HG02798 (cell line): ENCODE results near the gene BRICD5.

Experiments
- ATAC-seq: cut with Tn5 transposase; IDR thresholded peaks from one replicate; pipeline ENCODE4 v1.9.1; 2021; ENCODE audit warnings: mild to moderate bottlenecking; ENCODE audit not compliant: unreplicated experiment, poor library complexity

BRICD5 gene

DNA sequence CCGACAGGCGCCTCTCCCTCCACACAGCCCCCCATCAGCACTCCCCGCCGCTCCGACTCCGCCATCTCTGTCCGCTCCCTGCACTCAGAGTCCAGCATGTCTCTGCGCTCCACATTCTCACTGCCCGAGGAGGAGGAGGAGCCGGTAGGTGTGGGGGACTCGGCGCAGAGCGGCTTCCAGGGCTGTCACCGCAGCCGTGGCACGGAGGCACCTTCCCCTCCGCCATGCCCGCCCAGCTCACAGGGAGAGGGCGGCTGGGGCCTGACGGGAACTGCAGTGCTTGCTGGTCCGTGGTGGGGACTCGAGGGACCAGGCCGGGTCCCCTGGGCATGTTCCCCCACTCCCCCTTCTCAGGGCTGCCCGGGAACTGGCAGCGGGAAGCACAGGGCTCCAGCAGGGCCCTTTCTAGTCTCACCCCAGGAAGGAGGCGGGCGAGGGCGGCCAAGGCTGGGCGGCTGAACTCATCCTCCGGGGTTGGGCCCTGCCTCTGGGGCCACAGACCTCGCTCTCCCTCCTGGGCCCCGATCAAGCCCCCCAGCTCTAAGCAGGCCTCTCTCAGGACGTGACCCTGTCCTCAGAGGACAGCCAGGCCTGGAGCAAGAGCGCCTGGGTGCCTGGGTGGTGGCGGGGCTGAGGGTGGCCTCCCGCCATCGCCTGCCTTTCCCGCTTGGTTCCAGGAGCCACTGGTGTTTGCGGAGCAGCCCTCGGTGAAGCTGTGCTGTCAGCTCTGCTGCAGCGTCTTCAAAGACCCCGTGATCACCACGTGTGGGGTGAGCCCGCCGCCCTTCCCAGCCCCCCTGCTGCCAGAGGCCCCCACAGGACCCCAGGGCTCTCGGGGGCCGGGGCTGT, 39.9 kb downstream of the BRICD5 start:
- no peak for ATAC-seq

- ATAC-seq = no peak
Measured at GRCh38 chr16:2170080-2170479, 40.6 kb downstream of the BRICD5 start.

DNA sequence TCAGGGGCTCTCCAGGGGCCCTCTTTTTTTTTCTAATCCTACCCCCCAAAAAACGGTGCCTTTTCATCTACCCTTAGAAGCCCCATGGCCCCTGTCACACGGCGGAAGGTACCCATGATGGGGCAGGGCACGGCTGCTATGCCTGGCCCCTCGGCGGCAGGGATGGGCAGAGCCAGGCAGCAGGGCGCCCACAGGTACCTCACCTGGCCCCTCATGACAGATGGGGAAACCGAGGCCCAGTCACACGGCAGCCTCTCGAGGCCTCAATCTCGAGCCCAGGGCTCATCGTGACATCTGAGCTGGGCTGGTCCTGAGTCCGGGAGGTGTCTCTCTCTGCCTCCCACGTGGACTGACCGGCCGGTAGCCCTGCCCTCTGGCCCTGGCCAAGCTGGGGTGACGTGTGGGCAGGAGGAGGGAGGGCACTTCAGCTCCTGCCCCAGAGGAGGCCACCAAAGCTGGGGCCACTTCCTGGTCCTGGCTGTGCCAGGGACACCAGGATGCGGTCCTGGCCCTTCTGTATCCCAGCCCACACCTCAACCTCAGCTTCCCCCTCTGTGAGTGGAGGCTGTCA, 43.5 kb downstream of the BRICD5 start:
- no peak for ATAC-seq

GRCh38 chr16:2166263-2167067, 44.2 kb downstream of the BRICD5 start:
- no peak for ATAC-seq

- no peak for ATAC-seq
Measured at GRCh38 chr16:2165861-2166260, 44.8 kb downstream of the BRICD5 start.

- ATAC-seq = no peak
Measured at GRCh38 chr16:2163211-2163881, 47.3 kb downstream of the BRICD5 start.

GRCh38 chr16:2162676-2163118, 48.0 kb downstream of the BRICD5 start:
- no peak for ATAC-seq

DNA sequence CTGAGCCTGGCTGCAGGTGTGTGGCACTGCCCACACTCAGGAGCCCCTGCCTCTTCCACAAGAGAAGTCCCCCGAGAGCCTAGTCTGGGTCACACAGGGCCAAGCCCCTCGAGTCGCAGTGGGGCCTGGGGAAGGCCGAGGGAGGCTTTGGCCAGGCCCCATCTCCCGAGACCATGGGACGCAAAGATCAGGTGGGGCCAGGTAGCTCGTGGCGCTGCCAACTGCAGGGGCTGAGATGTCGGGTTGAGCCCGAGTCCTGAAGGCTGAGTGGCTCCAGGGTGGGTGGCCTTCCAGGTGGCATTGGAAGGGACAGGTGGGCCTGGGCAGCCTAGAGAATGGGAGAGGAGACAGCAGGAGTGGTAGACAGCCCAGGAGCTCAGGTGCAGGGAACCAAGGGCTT, 48.8 kb downstream of the BRICD5 start:
- ATAC-seq = no peak

DNA sequence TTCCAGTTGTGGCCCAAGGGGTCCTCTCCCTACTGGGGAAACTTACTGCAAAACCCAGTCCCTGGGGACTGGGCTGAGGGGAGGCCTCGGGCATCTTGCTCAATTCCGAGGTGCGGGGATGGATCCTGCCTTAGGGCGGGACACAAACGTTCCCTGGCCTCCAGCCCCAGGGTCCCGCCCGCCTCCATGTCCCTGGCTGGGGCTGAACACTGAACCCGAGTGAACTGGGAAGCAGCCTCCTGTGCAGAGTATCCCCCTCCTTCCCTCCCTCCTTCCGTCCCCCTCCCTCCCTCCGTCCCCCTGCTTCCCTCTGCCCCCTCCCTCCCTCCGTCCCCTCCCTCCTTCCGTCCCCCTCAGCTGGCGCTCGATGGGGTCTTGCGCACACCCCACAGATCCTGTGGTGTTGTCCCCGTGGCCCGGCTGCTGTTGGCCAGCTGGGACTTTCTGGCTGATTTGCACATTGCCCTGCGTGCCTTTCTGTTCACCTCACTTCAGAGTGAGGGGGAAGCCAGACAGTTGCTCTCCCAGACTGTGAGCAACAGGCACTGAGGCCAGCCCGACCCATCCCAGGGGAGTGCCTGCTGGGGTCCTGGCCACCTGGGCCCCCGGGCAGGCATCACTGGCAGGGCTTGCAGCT, 49.6 kb downstream of the BRICD5 start:
- ATAC-seq = no peak
